NCI-H1417 (cell line): ENCODE measurements around the gene USP21.

ENCODE experiments used
- DNase-seq, 3 experiments: peaks; one replicate each; lab custom pipeline; 2025; lab: John Stamatoyannopoulos, UW

The USP21 gene

DNA sequence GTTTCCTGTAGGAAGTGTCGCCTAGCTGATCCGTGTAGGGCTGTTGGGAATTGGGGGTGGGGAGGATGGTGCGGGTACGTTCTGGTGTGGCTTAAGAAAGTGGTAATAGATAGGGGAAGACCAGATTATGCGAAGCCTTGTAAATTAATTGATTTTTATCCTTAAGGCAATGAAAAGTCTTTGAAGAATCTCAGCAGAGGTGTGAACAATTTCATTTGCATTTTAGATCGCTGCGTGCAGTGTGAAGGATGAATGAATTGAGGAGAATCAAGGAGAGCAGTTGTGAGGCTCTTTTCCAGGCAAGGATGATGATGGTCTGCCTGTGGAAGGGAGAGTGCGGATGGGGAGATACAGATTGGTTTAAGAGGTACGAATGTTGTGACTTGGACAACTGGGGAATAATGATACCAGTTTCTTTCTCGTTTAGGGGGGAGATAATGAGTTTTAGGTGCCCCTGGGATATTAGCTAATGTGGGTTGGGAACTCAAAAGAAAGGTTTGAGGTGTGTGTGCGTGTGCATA lies 26.0 kb upstream of the USP21 start:
- DNase-seq, result peak in 2 of 3 experiments; percentile 58 to 77

DNA sequence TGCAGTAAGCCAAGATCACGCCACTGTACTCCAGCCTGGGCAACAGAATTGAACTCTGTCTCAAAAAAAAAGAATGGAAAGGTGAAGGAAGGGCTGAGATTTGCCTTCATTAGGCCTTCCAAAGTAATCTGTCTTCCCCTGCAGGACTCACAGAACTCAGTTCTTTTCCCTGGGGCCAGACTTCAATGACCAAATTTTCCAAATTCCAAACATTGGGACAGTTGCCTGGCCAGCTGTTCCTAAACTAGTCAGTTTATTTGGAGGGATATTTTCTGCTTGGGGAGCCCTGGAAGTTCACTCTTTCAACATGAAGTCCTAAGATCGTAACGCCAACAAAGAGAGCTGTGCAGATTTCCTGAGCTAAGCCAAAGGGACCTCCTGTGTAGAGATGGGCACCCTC lies 21.4 kb upstream of the USP21 start:
- DNase-seq, result no peak

DNA sequence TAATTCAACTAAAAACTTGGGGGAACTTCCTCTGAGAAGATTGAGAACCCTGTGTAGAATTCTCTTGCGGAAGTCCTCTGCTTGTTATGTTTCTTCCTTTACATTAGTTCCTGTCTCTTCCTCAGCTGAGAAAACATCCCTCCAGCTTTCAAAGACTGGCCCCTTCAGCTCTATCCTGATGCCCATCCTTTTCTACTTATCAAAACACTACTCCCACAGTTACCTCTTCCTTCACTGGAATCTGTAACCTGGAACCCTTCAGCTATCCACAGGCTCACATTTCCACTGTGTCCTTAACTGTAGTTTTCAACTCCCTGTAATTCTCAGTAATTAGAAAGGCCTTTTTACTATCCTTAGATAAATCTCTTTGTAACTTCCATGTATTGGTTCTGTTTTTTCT lies 20.9 kb upstream of the USP21 start:
- DNase-seq, result no peak

DNA sequence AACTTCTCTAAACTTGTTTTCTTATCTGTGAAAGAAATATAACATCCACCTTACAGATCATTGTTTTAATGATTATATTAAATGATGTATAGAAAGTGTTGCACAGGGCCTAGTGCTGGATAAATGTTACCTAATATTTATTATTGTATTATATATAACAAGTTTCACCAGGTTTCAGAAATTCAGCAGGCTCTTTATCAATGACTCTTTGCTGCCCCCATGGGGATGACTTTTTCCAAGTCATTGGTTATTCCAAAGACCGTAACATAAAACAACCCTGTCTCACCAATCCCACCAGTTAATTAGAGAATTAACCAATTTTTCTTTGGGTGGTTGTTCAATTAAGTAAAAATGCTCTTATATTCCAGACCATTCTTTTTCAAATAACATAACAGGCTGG lies 19.5 kb upstream of the USP21 start:
- DNase-seq, result peak; percentile 25 to 63 (median 56)

DNA sequence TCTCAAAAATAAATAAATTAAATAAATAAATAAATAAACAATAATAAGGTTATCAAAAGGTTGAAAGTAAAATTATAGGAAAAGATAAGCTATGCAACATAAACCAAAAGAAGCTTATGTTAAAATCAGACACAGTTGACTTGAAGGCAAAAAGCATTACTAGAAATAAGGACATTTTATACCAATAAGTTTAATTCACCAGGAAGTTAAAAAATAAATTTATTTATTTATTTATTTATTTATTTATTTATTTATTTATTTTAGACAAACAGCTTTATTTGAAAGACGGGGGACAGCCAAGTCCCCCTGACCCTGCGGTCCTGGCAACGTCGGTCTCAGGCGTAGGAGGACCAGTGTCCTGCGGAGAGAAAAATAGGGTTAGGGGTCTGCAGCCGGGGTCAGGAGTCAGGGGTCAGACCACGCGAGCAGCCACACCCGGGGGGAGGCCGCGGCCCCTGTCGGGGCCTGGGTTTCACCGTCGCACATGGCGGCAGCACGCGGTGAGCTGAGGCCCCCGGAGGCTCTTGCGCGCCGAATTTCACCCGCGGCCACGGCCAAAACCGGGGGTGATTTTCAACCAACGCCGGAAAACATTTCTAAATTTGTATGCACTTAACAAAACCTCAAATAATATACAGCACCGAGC lies 18.4 kb upstream of the USP21 start:
- DNase-seq, result no peak

DNA sequence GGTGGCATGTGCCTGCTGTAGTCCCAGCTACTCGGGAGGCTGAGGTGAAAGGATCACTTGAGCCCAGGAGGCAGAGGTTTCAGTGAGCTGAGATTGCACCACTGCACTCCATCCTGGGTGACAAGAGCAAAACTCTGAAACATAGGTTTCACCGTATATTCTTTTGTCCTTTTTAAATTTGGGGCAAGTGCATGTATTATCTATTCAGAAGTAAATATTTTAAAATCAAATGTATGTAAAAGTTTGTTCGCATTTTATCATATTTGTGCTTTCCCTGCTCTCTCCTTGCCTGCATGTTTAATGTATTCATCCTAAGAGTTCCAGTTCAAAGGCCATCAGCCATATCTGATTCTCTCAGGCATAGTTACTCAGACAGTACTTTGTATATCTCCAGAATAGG lies 13.5 kb upstream of the USP21 start:
- no peak for DNase-seq

DNA sequence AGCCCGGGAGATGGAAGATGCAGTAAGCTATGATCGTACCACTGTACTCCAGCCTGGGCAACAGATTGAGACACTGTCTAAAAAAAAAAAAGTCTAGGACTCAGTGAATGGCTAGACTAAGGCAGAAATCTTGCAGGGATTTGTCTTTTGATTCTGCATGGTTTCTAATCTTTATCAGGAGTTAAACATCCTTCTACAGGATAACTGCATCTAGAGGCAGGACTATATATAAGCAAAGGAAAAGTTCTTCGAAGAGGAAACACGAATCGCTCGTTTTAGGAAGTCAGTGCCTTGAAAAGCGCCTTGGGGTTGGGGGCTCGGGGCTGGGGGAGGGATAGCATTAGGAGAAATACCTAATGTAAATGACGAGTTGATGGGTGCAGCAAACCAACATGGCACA lies 6.1 kb upstream of the USP21 start:
- peak in 1 of 3 experiments; percentile 39 for DNase-seq

DNA sequence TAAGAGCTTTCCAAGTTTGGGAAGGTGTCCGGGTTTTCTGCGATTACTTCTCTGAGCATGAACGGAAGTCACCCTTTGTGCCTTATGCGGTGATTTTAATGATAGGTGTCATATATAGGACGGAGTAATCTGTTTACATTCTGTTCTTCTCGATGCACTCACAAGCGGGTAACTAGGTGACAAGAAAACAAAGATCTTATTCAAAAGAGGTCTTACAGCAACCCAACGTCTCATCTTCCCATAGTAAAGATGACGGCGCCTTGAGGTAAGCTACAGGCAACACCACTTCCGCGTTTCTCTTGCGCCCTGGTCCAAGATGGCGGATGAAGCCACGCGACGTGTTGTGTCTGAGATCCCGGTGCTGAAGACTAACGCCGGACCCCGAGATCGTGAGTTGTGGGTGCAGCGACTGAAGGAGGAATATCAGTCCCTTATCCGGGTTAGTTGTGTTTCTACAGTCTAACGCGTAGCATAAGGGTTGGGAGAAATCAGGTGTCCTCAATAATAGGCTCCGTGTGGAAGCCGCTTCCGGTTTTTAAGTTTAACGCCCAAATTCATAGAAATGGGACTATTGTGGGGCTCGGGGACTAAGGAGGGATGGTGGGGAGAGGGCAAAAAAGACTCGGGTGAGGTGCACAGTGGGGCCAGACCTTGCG lies 5.5 kb upstream of the USP21 start, which contains the start of gene UFC1:
Gene UFC1 (plus strand): TSS at position 297 of the 656 bp plus-strand sequence. CDS start 20 bp downstream, at position 317.
- peak; percentile 90 to 98 (median 94) for DNase-seq

DNA sequence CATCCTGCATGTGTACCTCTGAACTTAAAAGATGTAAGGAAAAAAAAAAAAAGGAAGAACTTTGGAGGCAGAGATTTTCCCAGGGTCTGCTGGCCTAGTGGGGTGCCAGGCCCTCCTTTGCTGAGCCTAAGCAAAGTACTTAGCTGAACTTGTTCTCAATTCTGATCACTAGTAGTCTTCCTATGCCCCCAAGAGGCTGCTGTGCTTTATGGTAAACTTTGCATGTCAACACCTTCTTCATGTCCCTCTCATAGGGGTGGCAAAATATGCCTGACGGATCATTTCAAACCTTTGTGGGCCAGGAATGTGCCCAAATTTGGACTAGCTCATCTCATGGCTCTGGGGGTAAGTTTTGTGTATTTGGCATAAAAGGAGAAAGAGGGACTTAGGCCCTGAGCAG lies 1.4 kb upstream of the USP21 start:
- DNase-seq, result no peak

DNA sequence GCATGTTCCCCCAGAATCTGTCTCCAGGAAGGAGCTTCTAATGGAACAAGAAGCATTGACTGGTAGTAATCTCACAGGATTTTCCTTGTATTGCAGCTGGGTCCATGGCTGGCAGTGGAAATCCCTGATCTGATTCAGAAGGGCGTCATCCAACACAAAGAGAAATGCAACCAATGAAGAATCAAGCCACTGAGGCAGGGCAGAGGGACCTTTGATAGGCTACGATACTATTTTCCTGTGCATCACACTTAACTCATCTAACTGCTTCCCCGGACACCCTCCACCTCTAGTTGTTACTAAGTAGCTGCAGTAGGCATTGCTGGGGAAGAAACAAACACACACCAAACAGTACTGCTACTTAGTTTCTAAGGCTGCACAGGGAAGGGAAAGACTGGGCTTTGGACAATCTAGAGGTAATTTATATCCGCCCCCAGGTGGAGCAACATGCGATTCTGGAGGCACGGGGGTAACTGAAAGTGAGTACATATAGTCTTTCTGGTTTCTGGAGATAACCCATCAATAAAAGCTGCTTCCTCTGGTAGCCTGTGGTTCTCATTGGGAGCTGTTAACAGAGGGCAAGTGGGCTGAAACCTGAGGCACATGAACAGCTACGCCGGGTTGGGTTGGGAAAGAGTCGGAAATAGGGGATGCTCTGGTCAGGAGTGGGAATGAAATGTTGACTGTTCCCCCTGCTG lies 837 bp upstream of the USP21 start:
- DNase-seq, result peak in 1 of 3 experiments; percentile 41

DNA sequence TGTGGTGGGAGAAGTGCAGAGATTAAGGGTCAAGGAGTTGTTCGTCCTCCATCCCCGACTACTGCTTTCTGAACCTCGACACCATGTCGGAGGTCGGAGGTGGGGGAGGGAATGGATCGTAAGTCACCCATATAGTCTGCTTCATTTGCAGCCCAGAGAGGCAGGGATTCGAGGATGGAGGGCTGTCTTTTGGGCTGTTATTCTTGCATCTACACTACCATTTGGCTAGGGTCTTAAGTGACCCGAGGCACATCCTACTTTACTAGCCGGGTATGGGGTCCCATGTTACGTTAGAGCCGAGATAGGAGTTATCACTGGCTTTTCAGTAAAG lies 578 bp downstream of the USP21 start:
- DNase-seq, result no peak

DNA sequence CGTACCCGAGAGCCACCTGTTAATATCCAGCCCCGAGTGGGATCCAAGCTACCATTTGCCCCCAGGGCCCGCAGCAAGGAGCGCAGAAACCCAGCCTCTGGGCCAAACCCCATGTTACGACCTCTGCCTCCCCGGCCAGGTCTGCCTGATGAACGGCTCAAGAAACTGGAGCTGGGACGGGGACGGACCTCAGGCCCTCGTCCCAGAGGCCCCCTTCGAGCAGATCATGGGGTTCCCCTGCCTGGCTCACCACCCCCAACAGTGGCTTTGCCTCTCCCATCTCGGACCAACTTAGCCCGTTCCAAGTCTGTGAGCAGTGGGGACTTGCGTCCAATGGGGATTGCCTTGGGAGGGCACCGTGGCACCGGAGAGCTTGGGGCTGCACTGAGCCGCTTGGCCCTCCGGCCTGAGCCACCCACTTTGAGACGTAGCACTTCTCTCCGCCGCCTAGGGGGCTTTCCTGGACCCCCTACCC lies 1.4 kb downstream of the USP21 start:
- DNase-seq, result no peak

DNA sequence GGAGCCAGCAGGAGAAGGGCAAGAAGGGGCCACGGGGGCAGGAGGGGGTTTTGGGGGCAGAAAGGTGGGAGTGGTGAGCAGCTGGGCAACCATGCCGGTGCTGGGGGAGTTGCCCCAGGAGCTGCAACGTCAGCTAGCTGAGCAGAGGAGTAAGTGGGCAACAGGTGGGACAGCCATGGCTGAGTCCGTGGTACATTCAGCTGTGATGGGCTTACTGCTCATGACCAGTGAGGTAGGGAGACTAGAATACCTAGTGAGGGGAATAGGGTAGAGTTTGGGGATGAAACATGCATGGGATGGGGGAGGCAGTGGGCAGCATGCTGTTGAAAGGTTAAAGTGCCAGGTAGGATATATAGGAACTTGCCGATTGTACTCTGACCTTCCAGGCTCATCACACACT lies 2.4 kb downstream of the USP21 start:
- no peak for DNase-seq

DNA sequence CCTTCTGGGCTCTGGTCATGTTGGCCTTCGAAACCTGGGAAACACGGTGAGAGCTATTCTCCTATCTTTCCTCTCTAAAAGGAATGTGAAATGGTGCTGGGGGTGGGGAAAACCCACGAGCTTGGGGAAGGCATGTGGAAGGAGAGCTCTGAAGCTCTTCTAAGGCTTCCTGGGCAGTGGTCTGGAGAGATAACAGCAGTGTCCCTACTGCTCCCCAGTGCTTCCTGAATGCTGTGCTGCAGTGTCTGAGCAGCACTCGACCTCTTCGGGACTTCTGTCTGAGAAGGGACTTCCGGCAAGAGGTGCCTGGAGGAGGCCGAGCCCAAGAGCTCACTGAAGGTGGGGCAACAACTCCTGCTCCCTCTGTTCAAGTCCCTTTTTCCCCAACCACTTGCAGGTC lies 2.8 kb downstream of the USP21 start:
- DNase-seq, result no peak

DNA sequence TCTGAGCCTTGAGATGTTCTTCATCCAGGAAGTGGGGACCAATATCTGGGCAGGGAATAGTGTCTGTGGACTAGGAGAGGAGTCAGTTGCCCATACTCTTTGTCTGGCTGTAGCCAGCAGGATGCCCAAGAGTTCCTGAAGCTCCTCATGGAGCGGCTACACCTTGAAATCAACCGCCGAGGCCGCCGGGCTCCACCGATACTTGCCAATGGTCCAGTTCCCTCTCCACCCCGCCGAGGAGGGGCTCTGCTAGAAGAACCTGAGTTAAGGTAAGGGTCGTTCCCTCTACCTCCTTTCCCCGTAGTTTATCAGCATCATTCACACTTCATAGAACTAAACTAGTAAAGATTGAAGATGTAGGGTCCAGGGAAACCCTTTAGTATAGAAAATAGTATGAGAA lies 3.5 kb downstream of the USP21 start:
- DNase-seq, result no peak

DNA sequence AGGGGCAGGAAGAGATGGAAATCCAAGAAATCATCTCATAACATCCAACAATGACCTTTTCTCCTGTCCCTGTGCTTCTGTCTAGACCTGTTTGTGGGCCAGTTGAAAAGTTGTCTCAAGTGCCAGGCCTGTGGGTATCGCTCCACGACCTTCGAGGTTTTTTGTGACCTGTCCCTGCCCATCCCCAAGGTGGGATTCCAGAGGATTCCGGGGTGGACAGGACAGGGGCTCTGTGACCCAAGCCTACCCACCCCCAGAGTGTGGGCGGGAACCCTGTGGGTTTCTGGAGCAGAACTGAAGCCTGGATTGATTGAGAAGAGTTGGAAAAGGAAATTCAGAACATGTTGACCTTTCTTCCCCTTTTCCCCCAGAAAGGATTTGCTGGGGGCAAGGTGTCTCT lies 4.5 kb downstream of the USP21 start:
- no peak for DNase-seq

DNA sequence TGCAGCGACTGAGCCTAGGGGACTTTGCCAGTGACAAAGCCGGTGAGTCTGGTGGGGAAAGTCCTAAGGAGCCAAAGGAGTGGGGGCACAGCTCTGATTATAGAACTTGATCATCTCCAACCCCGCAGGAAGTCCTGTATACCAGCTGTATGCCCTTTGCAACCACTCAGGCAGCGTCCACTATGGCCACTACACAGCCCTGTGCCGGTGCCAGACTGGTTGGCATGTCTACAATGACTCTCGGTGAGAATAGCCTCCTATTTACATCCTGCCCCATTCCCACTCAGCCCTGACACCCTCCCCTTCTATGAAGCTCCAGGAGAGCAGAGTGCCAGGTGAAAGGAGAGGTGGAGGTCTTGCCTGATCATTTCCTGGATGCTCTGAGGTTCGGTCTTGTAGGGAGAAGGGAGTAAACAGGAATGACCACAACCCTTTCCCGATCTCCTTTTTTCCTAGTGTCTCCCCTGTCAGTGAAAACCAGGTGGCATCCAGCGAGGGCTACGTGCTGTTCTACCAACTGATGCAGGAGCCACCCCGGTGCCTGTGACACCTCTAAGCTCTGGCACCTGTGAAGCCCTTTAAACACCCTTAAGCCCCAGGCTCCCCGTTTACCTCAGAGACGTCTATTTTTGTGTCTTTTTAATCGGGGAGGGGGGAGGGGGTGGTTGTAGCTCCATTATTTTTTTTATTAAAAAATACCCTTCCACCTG lies 5.8 kb downstream of the USP21 start:
- no peak for DNase-seq

DNA sequence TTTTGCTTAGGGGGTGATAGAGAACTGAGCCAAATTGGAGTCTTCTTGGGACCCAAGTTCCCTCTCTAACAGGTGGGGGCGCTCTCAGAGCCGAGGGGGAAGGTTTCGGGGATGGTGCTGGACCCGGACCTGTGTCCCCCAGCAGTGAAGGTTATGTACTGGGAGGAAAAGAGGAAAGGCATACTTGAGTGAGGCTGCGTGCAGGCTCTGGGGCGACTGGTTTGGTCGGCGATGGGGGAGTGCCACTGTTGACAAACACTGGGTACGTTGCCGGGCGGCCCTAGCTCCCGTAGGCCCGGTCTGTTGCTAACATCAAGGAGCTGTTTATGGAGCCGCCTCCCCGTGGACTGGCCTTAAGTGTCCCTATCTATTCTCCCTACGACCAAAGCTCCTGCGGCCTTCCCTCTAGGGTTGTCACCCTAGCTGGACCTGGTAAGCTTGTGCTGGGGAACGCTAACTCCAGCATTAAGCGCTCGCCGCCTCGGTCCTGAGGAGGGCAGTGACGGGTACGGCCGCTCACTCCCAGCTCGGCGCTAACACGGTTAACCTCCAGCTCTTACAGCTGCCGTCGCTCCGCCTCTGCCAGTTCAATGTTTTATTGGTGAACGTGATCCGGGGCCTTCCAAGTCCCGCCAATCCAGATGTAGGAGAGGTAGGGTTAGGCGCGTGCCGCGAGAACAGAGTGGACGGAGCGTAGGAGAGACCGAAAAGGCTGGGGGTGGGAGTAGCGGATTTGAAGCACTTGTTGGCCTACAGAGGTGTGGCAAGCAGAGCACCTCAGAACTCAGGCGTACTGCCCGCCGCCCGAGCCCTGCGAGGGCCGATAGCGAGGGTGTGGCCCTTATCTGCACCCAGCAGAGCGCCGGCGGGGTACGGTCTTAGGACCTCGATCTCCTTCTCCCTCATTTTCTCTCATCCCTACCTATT lies 6.7 kb downstream of the USP21 start, which contains the start of gene PPOX:
Gene PPOX (plus strand): TSS at position 685 of the 927 bp plus-strand sequence. CDS start 422 bp downstream, outside the sequence.
- peak; percentile 95 to 100 (median 99) for DNase-seq

DNA sequence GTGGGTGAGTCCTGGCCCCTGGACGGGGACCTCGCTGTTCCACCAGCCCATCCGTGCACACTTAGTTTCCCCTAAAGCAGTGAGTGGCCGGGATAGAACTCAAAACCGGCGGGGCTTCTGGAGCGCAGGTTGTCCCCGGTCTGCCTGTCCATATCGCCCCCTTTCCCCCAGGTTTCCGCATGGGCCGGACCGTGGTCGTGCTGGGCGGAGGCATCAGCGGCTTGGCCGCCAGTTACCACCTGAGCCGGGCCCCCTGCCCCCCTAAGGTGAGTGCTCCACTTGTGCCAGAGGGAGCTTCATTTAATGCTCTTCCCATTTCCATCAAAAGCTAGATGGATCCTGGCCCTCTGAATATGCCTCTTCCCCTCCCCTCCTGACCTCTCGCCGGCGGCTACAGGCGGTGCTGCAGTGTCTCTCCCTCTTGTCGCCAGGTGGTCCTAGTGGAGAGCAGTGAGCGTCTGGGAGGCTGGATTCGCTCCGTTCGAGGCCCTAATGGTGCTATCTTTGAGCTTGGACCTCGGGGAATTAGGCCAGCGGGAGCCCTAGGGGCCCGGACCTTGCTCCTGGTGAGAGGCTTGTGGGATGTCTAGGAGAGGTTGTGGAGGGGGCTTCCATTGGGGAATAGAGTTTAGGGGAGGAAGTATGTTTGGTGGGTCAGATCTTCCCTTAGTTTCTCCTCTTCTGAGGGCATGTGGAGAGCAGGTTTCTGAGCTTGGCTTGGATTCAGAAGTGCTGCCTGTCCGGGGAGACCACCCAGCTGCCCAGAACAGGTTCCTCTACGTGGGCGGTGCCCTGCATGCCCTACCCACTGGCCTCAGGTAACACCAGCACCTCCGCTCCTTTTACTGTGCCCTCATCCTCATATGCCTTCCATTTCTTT lies 7.6 kb downstream of the USP21 start:
- peak; percentile 32 to 64 (median 62) for DNase-seq

DNA sequence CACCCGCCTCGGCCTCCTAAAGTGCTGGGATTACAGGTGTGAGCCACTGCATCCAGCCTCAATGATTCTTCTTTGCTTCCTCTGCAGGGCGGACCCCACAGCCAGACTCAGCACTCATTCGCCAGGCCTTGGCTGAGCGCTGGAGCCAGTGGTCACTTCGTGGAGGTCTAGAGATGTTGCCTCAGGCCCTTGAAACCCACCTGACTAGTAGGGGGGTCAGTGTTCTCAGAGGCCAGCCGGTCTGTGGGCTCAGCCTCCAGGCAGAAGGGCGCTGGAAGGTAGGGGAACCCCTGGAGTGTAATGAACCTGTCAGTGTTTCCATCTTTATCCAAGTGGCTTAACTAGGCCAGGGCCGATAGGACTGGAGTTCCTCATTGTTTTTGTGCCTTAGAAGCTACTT lies 9.6 kb downstream of the USP21 start:
- no peak for DNase-seq
